Measurements from ENCODE around the gene OTUB2. TPM values are rescaled to one million over a fixed set of nuclear protein-coding genes. Genes with fewer than 3 reads are reported as not detected.
"Not testable (repeated sequence)": the region's sequence is repeated elsewhere in the genome, so short reads cannot be mapped to it uniquely, and the experiment has no call there.

Gene OTUB2
- polyA plus RNA-seq, 1 of the 3 experiments (the other 2 are of a cell fraction) = 1.4 TPM

DNA sequence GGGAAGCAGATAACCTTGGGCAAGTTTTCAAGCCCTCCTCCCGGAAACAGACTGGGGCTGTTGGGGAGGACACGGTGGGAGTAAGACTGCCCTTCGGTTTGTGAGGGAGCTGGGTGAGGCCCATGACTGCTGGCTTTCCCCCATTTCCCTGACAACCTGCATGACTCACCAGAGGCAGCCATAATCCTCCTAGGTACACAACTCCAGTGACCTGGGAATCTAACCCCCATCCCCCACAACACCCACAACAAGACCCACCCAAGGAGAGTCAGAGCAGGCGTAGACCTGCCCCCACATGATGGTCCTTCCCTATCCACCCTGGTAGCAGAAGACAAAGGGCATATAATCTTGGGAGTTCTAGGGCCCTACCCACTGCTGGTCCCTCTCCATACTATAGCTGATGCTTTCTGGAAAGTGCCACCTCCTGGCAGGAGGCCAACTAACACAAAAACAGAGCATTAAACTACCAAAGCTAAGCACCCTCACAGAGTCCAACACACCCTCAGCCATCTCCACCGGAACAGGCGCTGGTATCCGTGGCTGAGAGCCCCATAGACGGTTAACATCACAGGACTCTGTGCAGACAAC is 40.0 kb downstream of the OTUB2 start (continued):
- TF ChIP-seq TEAD4 (IDR thresholded peaks at IDR 0.05; ENCODE audit: borderline replicate concordance, insufficient read depth) = no peak
- no peak for TF ChIP-seq ELF1 (IDR thresholded peaks at IDR 0.05)
- TF ChIP-seq, protein P1, sequence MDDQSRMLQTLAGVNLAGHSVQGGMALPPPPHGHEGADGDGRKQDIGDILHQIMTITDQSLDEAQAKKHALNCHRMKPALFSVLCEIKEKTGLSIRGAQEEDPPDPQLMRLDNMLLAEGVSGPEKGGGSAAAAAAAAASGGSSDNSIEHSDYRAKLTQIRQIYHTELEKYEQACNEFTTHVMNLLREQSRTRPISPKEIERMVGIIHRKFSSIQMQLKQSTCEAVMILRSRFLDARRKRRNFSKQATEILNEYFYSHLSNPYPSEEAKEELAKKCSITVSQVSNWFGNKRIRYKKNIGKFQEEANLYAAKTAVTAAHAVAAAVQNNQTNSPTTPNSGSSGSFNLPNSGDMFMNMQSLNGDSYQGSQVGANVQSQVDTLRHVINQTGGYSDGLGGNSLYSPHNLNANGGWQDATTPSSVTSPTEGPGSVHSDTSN (IDR thresholded peaks at IDR 0.05) = no peak

DNA sequence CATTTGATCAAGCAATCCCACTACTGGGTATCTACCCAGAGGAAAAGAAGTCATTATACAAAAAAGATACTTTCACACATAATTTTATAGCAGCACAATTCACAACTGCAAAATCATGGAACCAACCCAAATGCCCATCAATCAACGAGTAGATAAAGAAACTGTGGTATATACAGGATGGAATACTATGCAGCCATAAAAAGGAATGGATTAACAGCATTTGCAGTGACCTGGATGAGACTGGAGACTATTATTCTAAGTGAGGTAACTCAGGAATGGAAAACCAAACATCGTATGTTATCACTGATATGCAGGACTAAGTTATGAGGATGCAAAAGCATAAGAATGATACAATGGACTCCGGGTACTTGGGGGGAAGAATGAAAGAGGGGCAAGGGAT is 45.9 kb downstream of the OTUB2 start:
- 90% methylated on average over 3 of the region's 3 CpGs for WGBS (ENCODE audit: low lambda C conversion rate)
- peaks cover 100% of the 10 kb centered on the region for H3K79me2 ChIP-seq (ENCODE audit: insufficient read depth)
- H3K9me2 ChIP-seq; H3K9ac ChIP-seq; DNase-seq; H3K27ac ChIP-seq (ENCODE audit: low read depth in 2 of 2, low read length in 1 of 2); H3F3A ChIP-seq (replicated peaks; ENCODE audit: insufficient read depth); CTCF ChIA-PET; POLR2A ChIA-PET; H3K4me3 ChIP-seq (ENCODE audit: low read depth in 2 of 2, low read length in 1 of 2); H3K4me2 ChIP-seq; H3K27me3 ChIP-seq (ENCODE audit: insufficient read depth); H3K4me1 ChIP-seq (ENCODE audit: control insufficient read depth in 1 of 2, insufficient read depth in 2 of 2, low read depth in 1 of 2, low read length in 1 of 2); H2AFZ ChIP-seq (ENCODE audit: low read depth): not testable (repeated sequence)
- peaks cover 31% of the 10 kb centered on the region for H4K20me1 ChIP-seq (ENCODE audit: insufficient read depth)
- peaks cover 12 to 35% of the 10 kb centered on the region in 2 experiments for H3K36me3 ChIP-seq (replicated peaks in 1 of 2; ENCODE audit: control insufficient read depth in 1 of 2, insufficient read depth in 2 of 2, low read length in 1 of 2)
- peaks cover 18% of the 10 kb centered on the region; the same call in 1 of the 2 replicates for H3K9me3 ChIP-seq

DNA sequence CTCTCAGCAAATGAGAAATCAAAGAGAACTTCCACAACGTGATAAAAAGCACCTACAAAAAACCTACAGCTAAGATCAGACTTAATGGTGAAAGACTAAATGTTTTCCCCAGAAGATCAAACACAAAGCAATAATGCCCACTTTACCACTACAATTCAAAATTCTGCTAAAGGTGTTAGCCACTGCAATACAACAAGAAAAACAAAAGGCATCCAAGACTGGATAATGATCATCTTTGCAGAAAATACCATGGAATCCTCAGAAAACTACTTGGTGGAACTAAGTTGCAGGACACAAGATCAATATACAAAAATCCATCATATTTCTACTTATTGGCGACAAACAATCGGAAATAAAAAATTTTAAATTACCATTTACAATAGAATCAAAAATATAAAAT is 48.4 kb downstream of the OTUB2 start:
- H3K9me2 ChIP-seq = no peaks in the 10 kb centered on the region
- POLR2A ChIA-PET = no interaction called here
- 94% methylated on average over 3 of the region's 3 CpGs for WGBS (ENCODE audit: low lambda C conversion rate)
- CTCF ChIA-PET = interaction anchor here (0.7 kb wide), 1 partner anchor 15 kb away, joined by 3 read pairs; no protein-coding TSS in a partner anchor
- TF ChIP-seq, protein P2, sequence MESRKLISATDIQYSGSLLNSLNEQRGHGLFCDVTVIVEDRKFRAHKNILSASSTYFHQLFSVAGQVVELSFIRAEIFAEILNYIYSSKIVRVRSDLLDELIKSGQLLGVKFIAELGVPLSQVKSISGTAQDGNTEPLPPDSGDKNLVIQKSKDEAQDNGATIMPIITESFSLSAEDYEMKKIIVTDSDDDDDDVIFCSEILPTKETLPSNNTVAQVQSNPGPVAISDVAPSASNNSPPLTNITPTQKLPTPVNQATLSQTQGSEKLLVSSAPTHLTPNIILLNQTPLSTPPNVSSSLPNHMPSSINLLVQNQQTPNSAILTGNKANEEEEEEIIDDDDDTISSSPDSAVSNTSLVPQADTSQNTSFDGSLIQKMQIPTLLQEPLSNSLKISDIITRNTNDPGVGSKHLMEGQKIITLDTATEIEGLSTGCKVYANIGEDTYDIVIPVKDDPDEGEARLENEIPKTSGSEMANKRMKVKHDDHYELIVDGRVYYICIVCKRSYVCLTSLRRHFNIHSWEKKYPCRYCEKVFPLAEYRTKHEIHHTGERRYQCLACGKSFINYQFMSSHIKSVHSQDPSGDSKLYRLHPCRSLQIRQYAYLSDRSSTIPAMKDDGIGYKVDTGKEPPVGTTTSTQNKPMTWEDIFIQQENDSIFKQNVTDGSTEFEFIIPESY (IDR thresholded peaks at IDR 0.05; ENCODE audit: borderline replicate concordance, low read depth) = no peak
- H3K9ac ChIP-seq = no peak overlapping the region
- no peak overlapping the region for H2AFZ ChIP-seq (ENCODE audit: low read depth)
- H4K20me1 ChIP-seq (ENCODE audit: insufficient read depth) = peaks cover 46% of the 10 kb centered on the region
- peaks cover 18% of the 10 kb centered on the region; the same call in 1 of the 2 replicates for H3K9me3 ChIP-seq
- no peak for DNase-seq
- H3F3A ChIP-seq (replicated peaks; ENCODE audit: insufficient read depth) = peaks cover 9% of the 10 kb centered on the region
- no peak overlapping the region for H3K4me2 ChIP-seq
- peaks cover 33 to 45% of the 10 kb centered on the region in 2 experiments for H3K36me3 ChIP-seq (replicated peaks in 1 of 2; ENCODE audit: control insufficient read depth in 1 of 2, insufficient read depth in 2 of 2, low read length in 1 of 2)
- no peak overlapping the region for H3K27ac ChIP-seq (ENCODE audit: low read depth in 2 of 2, low read length in 1 of 2)
- no peaks in the 10 kb centered on the region for H3K27me3 ChIP-seq (ENCODE audit: insufficient read depth)
- peaks cover 8 to 20% of the 10 kb centered on the region in 2 experiments; a peak in 3 of 4 replicates for H3K4me1 ChIP-seq (ENCODE audit: control insufficient read depth in 1 of 2, insufficient read depth in 2 of 2, low read depth in 1 of 2, low read length in 1 of 2)
- peaks cover 100% of the 10 kb centered on the region for H3K79me2 ChIP-seq (ENCODE audit: insufficient read depth)
- H3K4me3 ChIP-seq (ENCODE audit: low read depth in 2 of 2, low read length in 1 of 2) = no peak overlapping the region

DNA sequence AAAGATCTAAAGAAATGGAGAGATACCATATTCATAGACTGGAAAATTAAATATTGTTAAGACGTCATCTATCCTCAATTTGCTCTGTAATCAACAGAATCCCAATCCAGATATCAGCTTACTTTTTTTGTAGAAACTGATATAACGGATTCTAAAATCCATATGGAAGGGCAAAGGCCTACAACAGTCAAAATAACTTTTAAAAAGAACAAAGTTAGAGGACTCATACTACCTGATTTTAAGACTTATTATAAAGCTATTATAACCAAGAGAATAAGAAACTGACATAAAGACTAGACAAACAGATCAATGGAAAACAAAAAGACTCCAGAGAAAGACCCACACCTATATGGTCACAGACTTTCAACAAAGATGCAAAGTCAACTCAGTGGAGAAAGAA is 48.9 kb downstream of the OTUB2 start:
- H3K9ac ChIP-seq = no peak overlapping the region
- peaks cover 9% of the 10 kb centered on the region for H3F3A ChIP-seq (replicated peaks; ENCODE audit: insufficient read depth)
- H3K9me3 ChIP-seq = peaks cover 18% of the 10 kb centered on the region; the same call in 1 of the 2 replicates
- H3K4me3 ChIP-seq (ENCODE audit: low read depth in 2 of 2, low read length in 1 of 2) = no peak overlapping the region; a peak in 1 of 4 replicates
- 96% methylated on average over 2 of the region's 2 CpGs for WGBS (ENCODE audit: low lambda C conversion rate)
- H2AFZ ChIP-seq (ENCODE audit: low read depth) = no peak overlapping the region
- H3K9me2 ChIP-seq = no peaks in the 10 kb centered on the region
- peaks cover 12 to 24% of the 10 kb centered on the region in 2 experiments; a peak in 3 of 4 replicates for H3K4me1 ChIP-seq (ENCODE audit: control insufficient read depth in 1 of 2, insufficient read depth in 2 of 2, low read depth in 1 of 2, low read length in 1 of 2)
- no peak for DNase-seq
- H3K27ac ChIP-seq (ENCODE audit: low read depth in 2 of 2, low read length in 1 of 2) = no peak overlapping the region
- peaks cover 51% of the 10 kb centered on the region for H4K20me1 ChIP-seq (ENCODE audit: insufficient read depth)
- H3K4me2 ChIP-seq = no peak overlapping the region
- H3K27me3 ChIP-seq (ENCODE audit: insufficient read depth) = no peaks in the 10 kb centered on the region
- ChIA-PET POLR2A (no interaction called here), CTCF (no interaction called here)
- TF ChIP-seq MXI1 (IDR thresholded peaks at IDR 0.05; ENCODE audit: low read depth, low read length) (no peak), NRF1 (IDR thresholded peaks at IDR 0.05; ENCODE audit: low read depth, low read length) (no peak), NFIC (IDR thresholded peaks at IDR 0.05; ENCODE audit: borderline replicate concordance) (no peak), ELF1 (IDR thresholded peaks at IDR 0.05) (no peak), RFX5 (IDR thresholded peaks at IDR 0.05; ENCODE audit: low read length) (no peak), EZH2phosphoT487 (IDR thresholded peaks at IDR 0.05; ENCODE audit: borderline replicate concordance, low read depth) (no peak)
- H3K36me3 ChIP-seq (replicated peaks in 1 of 2; ENCODE audit: control insufficient read depth in 1 of 2, insufficient read depth in 2 of 2, low read length in 1 of 2) = peaks cover 33 to 45% of the 10 kb centered on the region in 2 experiments
- H3K79me2 ChIP-seq (ENCODE audit: insufficient read depth) = peaks cover 100% of the 10 kb centered on the region
